ENCODE data around the gene TBPL2. TPM values are rescaled to one million over a fixed set of nuclear protein-coding genes. Genes with fewer than 3 reads are reported as not detected.
A peak's percentile ranks its signal among the peaks of the same experiment; 100 is the strongest.

The TBPL2 gene
- total and polyA plus RNA-seq, 2 of the 13 experiments (the other 11 are each of a cell fraction or from before 2014, with no cell fraction given), result not detected

DNA sequence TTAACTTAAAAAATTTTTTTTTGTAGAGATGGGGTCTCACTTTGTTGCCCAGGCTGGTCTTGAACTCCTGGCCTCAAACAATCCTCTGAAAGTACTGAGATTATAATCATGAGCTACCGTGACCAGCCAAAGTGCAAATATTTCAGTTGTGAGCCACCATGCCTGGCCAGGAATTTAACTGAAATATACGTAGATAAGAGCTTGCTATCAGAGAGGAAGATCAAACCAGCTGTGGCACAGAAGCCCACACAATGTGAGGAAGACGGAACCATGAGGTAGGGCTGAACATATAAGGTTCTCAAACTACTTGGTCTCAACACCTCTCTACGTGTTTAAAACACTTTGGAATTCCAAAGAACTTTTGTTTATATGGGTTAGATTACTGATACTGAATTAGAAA is 57.9 kb downstream of the TBPL2 start:
- no peak for FAIRE-seq
- in situ Hi-C loops (cut with HindIII; ENCODE audit: extremely low pct_ligation_motif_present, low pct_unique_long_range_greater_than_20kb), result no loop called here
- POLR2A ChIA-PET, result no interaction called here

GRCh38 chr14:55381561-55381960 is 58.9 kb downstream of the TBPL2 start:
- WGBS (ENCODE audit: low lambda C conversion rate), result 63% methylated on average over 2 of the region's 2 CpGs

More for the DNA sequence above, 57.9 kb downstream of the TBPL2 start:
- BruUV-seq (replicated peaks), result no TSS peak
- Histone ChIP-seq H3K4me2 (ENCODE audit: low read depth, low read length) (no peak overlapping the region), H3K36me3 (replicated peaks in 1 of 2; ENCODE audit: control insufficient read depth in 1 of 2, insufficient read depth in 2 of 2, low read length in 2 of 2) (peaks cover 10 to 52% of the 10 kb centered on the region in 2 experiments), H3K9me3 (ENCODE audit: low read length) (no peaks in the 10 kb centered on the region), H2AFZ (ENCODE audit: low read length) (no peak overlapping the region), H3K4me3 (replicated peaks in 1 of 3; ENCODE audit: insufficient read depth in 1 of 3, low read depth in 2 of 3, low read length in 3 of 3) (no peak overlapping the region), H3K9ac (ENCODE audit: insufficient read depth, low read depth, low read length) (no peak overlapping the region), H4K20me1 (ENCODE audit: insufficient read depth, low read length) (no peaks in the 10 kb centered on the region), H3K79me2 (ENCODE audit: insufficient read depth, low read length) (no peaks in the 10 kb centered on the region), H3K27ac (ENCODE audit: extremely low read length, insufficient read depth, low read length) (no peak overlapping the region), H3K4me1 (ENCODE audit: insufficient read depth, low read length) (peaks cover 14% of the 10 kb centered on the region), H3K27me3 (ENCODE audit: control insufficient read depth in 1 of 2, insufficient read depth in 2 of 2, low read length in 2 of 2) (no peaks in the 10 kb centered on the region)
- CTCF ChIA-PET (ENCODE audit: low intra/inter-chr PET ratio, low total read pairs), result no interaction called here
- intact Hi-C loops (cut with micrococcal nuclease; ENCODE audit: unreplicated experiment), result no loop called here
- WGBS (ENCODE audit: low lambda C conversion rate), result 95% methylated on average over 4 of the region's 4 CpGs
- TF ChIP-seq SNAPC2 (CRISPR knock-in tag; IDR thresholded peaks at IDR 0.05), result no peak
- TF ChIP-seq ZNF160 (CRISPR knock-in tag; IDR thresholded peaks at IDR 0.05), result no peak
- TF ChIP-seq POLR2AphosphoS2 (IDR thresholded peaks at IDR 0.05; ENCODE audit: low read depth, low read length), result no peak
- no peak for TF ChIP-seq ZNF354B (CRISPR knock-in tag; IDR thresholded peaks at IDR 0.05)
- no peak for TF ChIP-seq ZNF451 (CRISPR knock-in tag; IDR thresholded peaks at IDR 0.05)
- DNase-seq (ENCODE audit: low spot score) (no peak), ATAC-seq (no peak)

More at GRCh38 chr14:55381561-55381960, 58.9 kb downstream of the TBPL2 start:
- in situ Hi-C loops (cut with HindIII; ENCODE audit: extremely low pct_ligation_motif_present, low pct_unique_long_range_greater_than_20kb), result no loop called here
- H3K79me2 ChIP-seq (ENCODE audit: insufficient read depth, low read length), result no peaks in the 10 kb centered on the region
- ChIA-PET CTCF (ENCODE audit: low intra/inter-chr PET ratio, low total read pairs) (no interaction called here), POLR2A (no interaction called here)
- BruUV-seq (replicated peaks), result no TSS peak
- peaks cover 14% of the 10 kb centered on the region for H3K4me1 ChIP-seq (ENCODE audit: insufficient read depth, low read length)
- no peak overlapping the region for H3K4me2 ChIP-seq (ENCODE audit: low read depth, low read length)
- H3K9me3 ChIP-seq (ENCODE audit: low read length), result no peaks in the 10 kb centered on the region
- intact Hi-C loops (cut with micrococcal nuclease; ENCODE audit: unreplicated experiment), result no loop called here
- no peaks in the 10 kb centered on the region for H4K20me1 ChIP-seq (ENCODE audit: insufficient read depth, low read length)
- TF ChIP-seq ZNF775 (CRISPR knock-in tag; IDR thresholded peaks at IDR 0.05; ENCODE audit: borderline replicate concordance) (no peak), ZNF878 (CRISPR knock-in tag; IDR thresholded peaks at IDR 0.05) (no peak), ZFP1 (CRISPR knock-in tag; IDR thresholded peaks at IDR 0.05) (no peak), ZSCAN31 (CRISPR knock-in tag; IDR thresholded peaks at IDR 0.05; ENCODE audit: low read depth) (no peak), ZNF205 (CRISPR knock-in tag; IDR thresholded peaks at IDR 0.05) (no peak), SOX13 (IDR thresholded peaks at IDR 0.05) (no peak), SOX13 (CRISPR knock-in tag; conservative IDR thresholded peaks at IDR 0.05 in 1 of 2, IDR thresholded peaks at IDR 0.05 in 1 of 2) (no peak), ZBTB7A (CRISPR knock-in tag; IDR thresholded peaks at IDR 0.05) (no peak), EED (CRISPR knock-in tag; IDR thresholded peaks at IDR 0.05) (no peak), ZFP37 (CRISPR knock-in tag; IDR thresholded peaks at IDR 0.05; ENCODE audit: borderline replicate concordance) (no peak), SATB2 (CRISPR knock-in tag; IDR thresholded peaks at IDR 0.05) (no peak)
- TF ChIP-seq, protein P1, sequence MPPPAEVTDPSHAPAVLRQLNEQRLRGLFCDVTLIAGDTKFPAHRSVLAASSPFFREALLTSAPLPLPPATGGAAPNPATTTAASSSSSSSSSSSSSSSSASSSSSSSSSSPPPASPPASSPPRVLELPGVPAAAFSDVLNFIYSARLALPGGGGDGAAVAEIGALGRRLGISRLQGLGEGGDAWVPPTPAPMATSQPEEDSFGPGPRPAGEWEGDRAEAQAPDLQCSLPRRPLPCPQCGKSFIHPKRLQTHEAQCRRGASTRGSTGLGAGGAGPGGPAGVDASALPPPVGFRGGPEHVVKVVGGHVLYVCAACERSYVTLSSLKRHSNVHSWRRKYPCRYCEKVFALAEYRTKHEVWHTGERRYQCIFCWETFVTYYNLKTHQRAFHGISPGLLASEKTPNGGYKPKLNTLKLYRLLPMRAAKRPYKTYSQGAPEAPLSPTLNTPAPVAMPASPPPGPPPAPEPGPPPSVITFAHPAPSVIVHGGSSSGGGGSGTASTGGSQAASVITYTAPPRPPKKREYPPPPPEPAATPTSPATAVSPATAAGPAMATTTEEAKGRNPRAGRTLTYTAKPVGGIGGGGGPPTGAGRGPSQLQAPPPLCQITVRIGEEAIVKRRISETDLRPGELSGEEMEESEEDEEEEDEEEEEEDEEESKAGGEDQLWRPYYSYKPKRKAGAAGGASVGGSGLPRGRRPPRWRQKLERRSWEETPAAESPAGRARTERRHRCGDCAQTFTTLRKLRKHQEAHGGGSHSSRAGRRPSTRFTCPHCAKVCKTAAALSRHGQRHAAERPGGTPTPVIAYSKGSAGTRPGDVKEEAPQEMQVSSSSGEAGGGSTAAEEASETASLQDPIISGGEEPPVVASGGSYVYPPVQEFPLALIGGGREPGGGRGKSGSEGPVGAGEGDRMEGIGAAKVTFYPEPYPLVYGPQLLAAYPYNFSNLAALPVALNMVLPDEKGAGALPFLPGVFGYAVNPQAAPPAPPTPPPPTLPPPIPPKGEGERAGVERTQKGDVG (CRISPR knock-in tag; IDR thresholded peaks at IDR 0.05; ENCODE audit: borderline replicate concordance), result no peak
- H3K4me3 ChIP-seq (replicated peaks in 1 of 3; ENCODE audit: insufficient read depth in 1 of 3, low read depth in 2 of 3, low read length in 3 of 3), result no peak overlapping the region
- FAIRE-seq (no peak), DNase-seq (ENCODE audit: low spot score) (no peak), ATAC-seq (no peak)
- H2AFZ ChIP-seq (ENCODE audit: low read length), result no peak overlapping the region
- H3K9ac ChIP-seq (ENCODE audit: insufficient read depth, low read depth, low read length), result no peak overlapping the region
- peaks cover 10 to 46% of the 10 kb centered on the region in 2 experiments for H3K36me3 ChIP-seq (replicated peaks in 1 of 2; ENCODE audit: control insufficient read depth in 1 of 2, insufficient read depth in 2 of 2, low read length in 2 of 2)
- H3K27me3 ChIP-seq (ENCODE audit: control insufficient read depth in 1 of 2, insufficient read depth in 2 of 2, low read length in 2 of 2), result no peaks in the 10 kb centered on the region
- peak overlapping the region; percentile 13 for H3K27ac ChIP-seq (ENCODE audit: extremely low read length, insufficient read depth, low read length)

Data from HepG2 (cell line).